Thyroid gland (tissue), 4 donors: ENCODE measurements around the gene KSR1. TPM values are rescaled to one million over a fixed set of nuclear protein-coding genes. Genes with fewer than 3 reads are reported as not detected.
A peak's percentile ranks its signal among the peaks of the same experiment; 100 is the strongest.

Experiments
- DNase-seq, 2 donors: peaks; one replicate each; pipeline ENCODE4 v3.0.0-alpha.2; 2019
- H3K27ac ChIP-seq, 3 donors: fragments of 200-600 bp; sonication (generic); 1 replicate in 2 of 3; 2 replicates in 1 of 3; pipeline ENCODE4 v1.5.1; 2016 to 2019; ENCODE audit warnings: mild to moderate bottlenecking in 1 of 3, moderate library complexity in 1 of 3
- H3K27me3 ChIP-seq: fragments of 200-600 bp; sonication (generic); one replicate; pipeline ENCODE4 v1.5.1; 2019
- H3K36me3 ChIP-seq, 2 donors: fragments of 200-600 bp; sonication (generic); one replicate each; pipeline ENCODE4 v1.5.1; 2016 to 2019
- H3K4me1 ChIP-seq, 2 donors: fragments of 200-600 bp; sonication (generic); one replicate each; pipeline ENCODE4 v1.5.1; 2017 to 2019
- H3K4me3 ChIP-seq, 3 donors: fragments of 200-600 bp; sonication (generic); replicated peaks in 1 of 3; 1 replicate in 2 of 3; 2 replicates in 1 of 3; pipeline ENCODE4 v1.5.1; 2016; ENCODE audit warnings: mild to moderate bottlenecking in 1 of 3
- H3K9me3 ChIP-seq: fragments of 200-600 bp; sonication (generic); one replicate; pipeline ENCODE4 v1.5.1; 2017
- CTCF ChIP-seq, 6 experiments: fragments of 200-600 bp in 3 of 6; fragments of 450-650 bp in 3 of 6; sonication (generic) in 3 of 6; IDR thresholded peaks; one replicate each; pipeline ENCODE4 v1.5.1; 2016 to 2019; ENCODE audit warnings: antibody characterized with exemption in 6 of 6, mild to moderate bottlenecking in 2 of 6, inconsistent platforms in 1 of 6, moderate library complexity in 1 of 6
- POLR2A ChIP-seq, 2 donors: fragments of 450-650 bp; IDR thresholded peaks; one replicate each; pipeline ENCODE4 v1.6.1; 2017; ENCODE audit warnings: antibody characterized with exemption in 2 of 2, mild to moderate bottlenecking in 2 of 2, moderate library complexity in 1 of 2
- WGBS, 2 donors: methylation state at CpG; one replicate each; pipeline ENCODE4 v1.1.5; 2017; 5-methylcytosine and 5-hydroxymethylcytosine counted together
- intact Hi-C: fragments of 100-400 bp; cut with DNase I; formaldehyde crosslinking; loops from one replicate; pipeline ENCODE4 v1.15.1; 2023
- total RNA-seq, 4 donors: library from RNA; depleted of rRNA; stranded (reverse); fragments of >200 nt; gene quantifications; one replicate each; pipeline ENCODE4 v1.2.3, GENCODE V29; 2016

KSR1 gene
- total RNA-seq, 4 donors from 2014 or later, result 35.9 to 75.5 (median 67.7) TPM

- intact Hi-C loops, result loop anchor here (10.0 kb wide), 1 partner anchor 140 kb away; the partner anchor contains the start of gene KSR1
- Histone ChIP-seq H3K4me3 (no peak overlapping the region), H3K9me3 (no peaks in the 10 kb centered on the region), H3K27me3 (no peaks in the 10 kb centered on the region), H3K36me3 (peaks cover 11% of the 10 kb centered on the region in 2 donors), H3K4me1 (no peaks in the 10 kb centered on the region), H3K27ac (peak overlapping the region in 1 of 3 donors; percentile 47)
- WGBS, 2 donors, result 94 to 100% methylated on average over 2 of the region's 2 CpGs
- no peak for DNase-seq
- no peak for TF ChIP-seq CTCF (IDR thresholded peaks at IDR 0.05)
- no peak for TF ChIP-seq POLR2A (IDR thresholded peaks at IDR 0.05)
Measured at GRCh38 chr17:27595208-27595607, 139.0 kb downstream of the KSR1 start.

GRCh38 chr17:27596096-27596495 lies 139.8 kb downstream of the KSR1 start:
- peak; percentile 49 to 68 for DNase-seq
- WGBS, 2 donors, result 54 to 73% methylated on average over 4 of the region's 4 CpGs
- no peaks in the 10 kb centered on the region for H3K4me1 ChIP-seq
- H3K4me3 ChIP-seq, result no peak overlapping the region
- intact Hi-C loops, result loop anchor here (10.0 kb wide), 1 partner anchor 141 kb away; the partner anchor contains the start of gene KSR1
- H3K36me3 ChIP-seq, result peaks cover 11% of the 10 kb centered on the region in 2 donors
- TF ChIP-seq POLR2A (IDR thresholded peaks at IDR 0.05) (no peak), CTCF (IDR thresholded peaks at IDR 0.05) (no peak)
- no peaks in the 10 kb centered on the region for H3K9me3 ChIP-seq
- H3K27ac ChIP-seq, result peak overlapping the region in 2 of 3 donors; percentile 10 to 47
- no peaks in the 10 kb centered on the region for H3K27me3 ChIP-seq

- no peak for TF ChIP-seq CTCF (IDR thresholded peaks at IDR 0.05)
- no peak for TF ChIP-seq POLR2A (IDR thresholded peaks at IDR 0.05)
- H3K27me3 ChIP-seq, result no peaks in the 10 kb centered on the region
- DNase-seq, result peak; percentile 46
- peaks cover 11% of the 10 kb centered on the region in 2 donors for H3K36me3 ChIP-seq
- no peaks in the 10 kb centered on the region for H3K9me3 ChIP-seq
- no peak overlapping the region for H3K4me3 ChIP-seq
- 58 to 73% methylated on average over 9 of the region's 9 CpGs for WGBS, 2 donors
- H3K4me1 ChIP-seq, result no peaks in the 10 kb centered on the region
- intact Hi-C loops, result loop anchor here (10.0 kb wide), 1 partner anchor 142 kb away; the partner anchor contains the start of gene KSR1
- peak overlapping the region in 2 of 3 donors; percentile 10 to 47 for H3K27ac ChIP-seq
Measured at GRCh38 chr17:27596566-27597187, 140.4 kb downstream of the KSR1 start.

DNA sequence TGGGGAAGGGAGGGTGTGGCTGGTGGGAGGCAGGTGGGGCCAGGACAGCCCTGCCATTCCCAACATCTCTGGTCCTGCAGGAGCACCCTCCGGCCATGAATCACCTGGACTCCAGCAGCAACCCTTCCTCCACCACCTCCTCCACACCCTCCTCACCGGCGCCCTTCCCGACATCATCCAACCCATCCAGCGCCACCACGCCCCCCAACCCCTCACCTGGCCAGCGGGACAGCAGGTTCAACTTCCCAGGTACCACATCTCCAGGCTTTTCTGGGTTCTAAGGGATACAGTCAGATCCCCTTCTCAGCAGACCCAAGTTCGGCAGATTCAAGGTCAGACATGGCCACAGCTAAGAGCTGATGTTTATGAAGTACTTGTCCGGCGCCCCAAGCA lies 140.9 kb downstream of the KSR1 start:
- Histone ChIP-seq H3K36me3 (peaks cover 9 to 11% of the 10 kb centered on the region in 2 donors), H3K4me1 (no peaks in the 10 kb centered on the region), H3K27me3 (no peaks in the 10 kb centered on the region), H3K27ac (peak overlapping the region in 2 of 3 donors; percentile 10 to 47), H3K9me3 (no peaks in the 10 kb centered on the region), H3K4me3 (no peak overlapping the region)
- intact Hi-C loops, result loop anchor here (10.0 kb wide), 1 partner anchor 142 kb away; the partner anchor contains the start of gene KSR1
- TF ChIP-seq POLR2A (IDR thresholded peaks at IDR 0.05) (no peak), CTCF (IDR thresholded peaks at IDR 0.05) (no peak)
- DNase-seq, result no peak
- 83 to 91% methylated on average over 10 of the region's 10 CpGs for WGBS, 2 donors

- no peak for DNase-seq
- H3K27me3 ChIP-seq, result no peaks in the 10 kb centered on the region
- no peaks in the 10 kb centered on the region for H3K9me3 ChIP-seq
- H3K36me3 ChIP-seq, result peaks cover 4 to 6% of the 10 kb centered on the region in 2 donors
- no peak overlapping the region for H3K27ac ChIP-seq
- no peak overlapping the region for H3K4me3 ChIP-seq
- H3K4me1 ChIP-seq, result no peaks in the 10 kb centered on the region
- 92 to 97% methylated on average over 5 of the region's 5 CpGs for WGBS, 2 donors
- TF ChIP-seq POLR2A (IDR thresholded peaks at IDR 0.05) (no peak), CTCF (IDR thresholded peaks at IDR 0.05) (no peak)
- intact Hi-C loops, result loop anchor here (10.0 kb wide), 1 partner anchor 143 kb away; the partner anchor contains the start of gene KSR1
Measured at GRCh38 chr17:27597783-27598320, 141.6 kb downstream of the KSR1 start.
